H9 (cell line): ENCODE data around the gene TRMU. TPM values are rescaled to one million over a fixed set of nuclear protein-coding genes. Genes with fewer than 3 reads are reported as not detected.

Source experiments
- DNase-seq: peaks from one replicate; pipeline ENCODE4 v3.0.0-alpha.2; 2017
- H2AFZ ChIP-seq: one replicate; pipeline ENCODE4 v1.6.1; 2013; ENCODE audit warnings: mild to moderate bottlenecking, low read length, control low read depth, moderate library complexity
- H2AK5ac ChIP-seq: 2 replicates; pipeline ENCODE4 v1.6.1; 2013; ENCODE audit warnings: low read length, control low read depth, mixed read lengths; ENCODE audit not compliant: insufficient read length
- H2BK120ac ChIP-seq: one replicate; pipeline ENCODE4 v1.6.1; 2013; ENCODE audit warnings: low read depth, mild to moderate bottlenecking, low read length, control low read depth, inconsistent platforms; ENCODE audit not compliant: poor library complexity, severe bottlenecking
- H2BK12ac ChIP-seq: 2 replicates; pipeline ENCODE4 v1.6.1; 2013; ENCODE audit warnings: low read length, control low read depth, mixed read lengths, low read depth; ENCODE audit not compliant: insufficient read length
- H2BK15ac ChIP-seq: 2 replicates; pipeline ENCODE4 v1.6.1; 2013; ENCODE audit warnings: low read depth, low read length, control low read depth
- H2BK20ac ChIP-seq: one replicate; pipeline ENCODE4 v1.6.1; 2013; ENCODE audit warnings: low read depth, mild to moderate bottlenecking, low read length, control low read depth, inconsistent platforms; ENCODE audit not compliant: poor library complexity, severe bottlenecking
- H2BK5ac ChIP-seq: 2 replicates; pipeline ENCODE4 v1.6.1; 2013; ENCODE audit warnings: low read length, control low read depth, mixed read lengths; ENCODE audit not compliant: insufficient read length
- H3K14ac ChIP-seq: 2 replicates; pipeline ENCODE4 v1.6.1; 2013; ENCODE audit warnings: low read length, control low read depth; ENCODE audit not compliant: insufficient read depth
- H3K18ac ChIP-seq: 2 replicates; pipeline ENCODE4 v1.6.1; 2013; ENCODE audit warnings: low read depth, mild to moderate bottlenecking, mixed read lengths, low read length, control low read depth; ENCODE audit not compliant: insufficient read length
- H3K23ac ChIP-seq: 2 replicates; pipeline ENCODE4 v1.6.1; 2013; ENCODE audit warnings: low read length, control low read depth, mixed read lengths, low read depth; ENCODE audit not compliant: insufficient read length
- H3K23me2 ChIP-seq: 2 replicates; pipeline ENCODE4 v1.6.1; 2013; ENCODE audit warnings: low read depth, mild to moderate bottlenecking, mixed read lengths, low read length, control low read depth; ENCODE audit not compliant: insufficient read length, poor library complexity, severe bottlenecking
- H3K27ac ChIP-seq: 2 replicates; pipeline ENCODE4 v1.5.1; 2013; ENCODE audit warnings: low read length, control low read depth, mixed read lengths, low read depth; ENCODE audit not compliant: insufficient read length
- H3K27me3 ChIP-seq: 2 replicates; pipeline ENCODE4 v1.6.1; 2013; ENCODE audit warnings: low read length, control low read depth, inconsistent platforms; ENCODE audit not compliant: insufficient read depth
- H3K4ac ChIP-seq: 2 replicates; pipeline ENCODE4 v1.6.1; 2013; ENCODE audit warnings: low read depth, mild to moderate bottlenecking, control low read depth, inconsistent platforms, low read length, moderate library complexity
- H3K4me1 ChIP-seq: 2 replicates; pipeline ENCODE4 v1.6.1; 2013; ENCODE audit warnings: low read length, control low read depth, inconsistent platforms; ENCODE audit not compliant: insufficient read depth
- H3K4me2 ChIP-seq: 2 replicates; pipeline ENCODE4 v1.6.1; 2013; ENCODE audit warnings: low read length, control low read depth, mixed read lengths; ENCODE audit not compliant: insufficient read length, insufficient read depth
- H3K56ac ChIP-seq: 2 replicates; pipeline ENCODE4 v1.6.1; 2013; ENCODE audit warnings: low read depth, mild to moderate bottlenecking, mixed read lengths, low read length, control low read depth; ENCODE audit not compliant: insufficient read length
- H3K79me1 ChIP-seq: 2 replicates; pipeline ENCODE4 v1.6.1; 2013; ENCODE audit warnings: low read depth, mild to moderate bottlenecking, moderate library complexity, low read length, control low read depth, inconsistent platforms; ENCODE audit not compliant: insufficient read depth, poor library complexity, severe bottlenecking
- H3K79me2 ChIP-seq: 2 replicates; pipeline ENCODE4 v1.6.1; 2013; ENCODE audit warnings: low read length, control low read depth, inconsistent platforms; ENCODE audit not compliant: insufficient read depth
- H3K9ac ChIP-seq: 2 replicates; pipeline ENCODE4 v1.6.1; 2013; ENCODE audit warnings: low read length, control low read depth, mixed read lengths; ENCODE audit not compliant: insufficient read length; ENCODE audit errors: extremely low read depth
- H3K9me3 ChIP-seq: one replicate; pipeline ENCODE4 v1.6.1; 2013; ENCODE audit warnings: low read depth, low read length, inconsistent platforms; ENCODE audit not compliant: control insufficient read depth
- H3T11ph ChIP-seq: one replicate; pipeline ENCODE4 v1.6.1; 2013; ENCODE audit warnings: mild to moderate bottlenecking, low read length, control low read depth, inconsistent platforms
- H4K20me1 ChIP-seq: one replicate; pipeline ENCODE4 v1.6.1; 2013; ENCODE audit not compliant: control insufficient read depth, insufficient read length, insufficient read depth
- H4K5ac ChIP-seq: 2 replicates; pipeline ENCODE4 v1.6.1; 2013; ENCODE audit warnings: low read depth, mild to moderate bottlenecking, mixed read lengths, low read length, control low read depth; ENCODE audit not compliant: insufficient read length
- H4K8ac ChIP-seq: replicated peaks from 2 replicates; pipeline ENCODE4 v1.6.1; 2013; ENCODE audit warnings: low read length, control low read depth, mixed read lengths, low read depth; ENCODE audit not compliant: insufficient read length
- H4K91ac ChIP-seq: 2 replicates; pipeline ENCODE4 v1.6.1; 2013; ENCODE audit warnings: low read depth, mild to moderate bottlenecking, moderate library complexity, mixed read lengths, low read length, control low read depth; ENCODE audit not compliant: insufficient read length
- H3K27ac Mint-ChIP-seq, 3 experiments: 2 replicates in 2 of 3; 3 replicates in 1 of 3; pipeline ENCODE4 v1.8.0; 2020 to 2021; ENCODE audit warnings: mixed read lengths in 3 of 3, mild to moderate bottlenecking in 1 of 3, moderate library complexity in 1 of 3
- H3K27me3 Mint-ChIP-seq: 2 replicates; pipeline ENCODE4 v1.8.0; 2021; ENCODE audit warnings: low read depth, mild to moderate bottlenecking, moderate library complexity, mixed read lengths
- H3K36me3 Mint-ChIP-seq, 3 experiments: 2 replicates in 2 of 3; 3 replicates in 1 of 3; pipeline ENCODE4 v1.8.0; 2020 to 2021; ENCODE audit warnings: low read depth in 3 of 3, mixed read lengths in 3 of 3; ENCODE audit not compliant: insufficient read depth in 1 of 3
- H3K4me1 Mint-ChIP-seq, 2 experiments: 2 replicates each; pipeline ENCODE4 v1.8.0; 2020; ENCODE audit warnings: mixed read lengths in 2 of 2
- H3K4me3 Mint-ChIP-seq, 2 experiments: 2 replicates in 1 of 2; 3 replicates in 1 of 2; pipeline ENCODE4 v1.8.0; 2020 to 2021; ENCODE audit warnings: mild to moderate bottlenecking in 2 of 2, mixed read lengths in 2 of 2, moderate library complexity in 1 of 2
- H3K9me3 Mint-ChIP-seq, 2 experiments: 2 replicates in 1 of 2; 3 replicates in 1 of 2; pipeline ENCODE4 v1.8.0; 2020; ENCODE audit warnings: mild to moderate bottlenecking in 2 of 2, mixed read lengths in 2 of 2, moderate library complexity in 1 of 2
- CTCF ChIP-seq: fragments of 200-600 bp; sonication (generic); conservative IDR thresholded peaks from 3 replicates; pipeline ENCODE4 v1.8.0; 2021; ENCODE audit warnings: antibody characterized with exemption, mild to moderate bottlenecking
- WGBS: extraction: QIAGEN DNeasy Blood & Tissue Kit; methylation state at CpG from one replicate; pipeline ENCODE4 v1.1.7; 2013; ENCODE audit warnings: missing lambda C conversion rate, low lambda C conversion rate, mixed read lengths; ENCODE audit not compliant: insufficient read length; ENCODE audit errors: extremely low coverage; 5-methylcytosine and 5-hydroxymethylcytosine counted together
- total RNA-seq: library from RNA; stranded (reverse); gene quantifications from 2 replicates; pipeline ENCODE4 v1.2.1, GENCODE V29; 2021

TRMU gene
- total RNA-seq, 1 experiment from 2014 or later, result 86.3 TPM

- H4K5ac ChIP-seq, result no peak overlapping the region
- H3K27ac Mint-ChIP-seq, result no peak overlapping the region; a peak in 1 of 7 replicates
- H3K9me3 Mint-ChIP-seq, result no peaks in the 10 kb centered on the region
Observed at GRCh38 chr22:46293577-46294260, 41.8 kb upstream of the TRMU start.

More at GRCh38 chr22:46293577-46294260, 41.8 kb upstream of the TRMU start:
- Histone ChIP-seq H3K14ac (no peak overlapping the region), H3K56ac (no peak overlapping the region), H2BK12ac (no peak overlapping the region), H3T11ph (no peak overlapping the region), H2BK20ac (no peak overlapping the region), H3K4me1 (no peaks in the 10 kb centered on the region), H2AFZ (no peak overlapping the region), H3K23ac (no peak overlapping the region), H3K23me2 (peaks cover 9% of the 10 kb centered on the region), H4K8ac (no peak overlapping the region), H3K27ac (no peak overlapping the region), H2BK120ac (no peak overlapping the region), H4K20me1 (no peaks in the 10 kb centered on the region), H3K18ac (no peak overlapping the region), H3K9ac (no peak overlapping the region), H2AK5ac (no peak overlapping the region), H3K27me3 (no peaks in the 10 kb centered on the region), H2BK5ac (no peak overlapping the region), H3K79me2 (no peaks in the 10 kb centered on the region; the same call in 1 of the 2 replicates), H3K4ac (no peak overlapping the region), H4K91ac (no peak overlapping the region), H2BK15ac (no peak overlapping the region), H3K79me1 (no peaks in the 10 kb centered on the region), H3K9me3 (no peaks in the 10 kb centered on the region), H3K4me2 (no peak overlapping the region)
- no CpG with 5 or more reads among the region's 11 CpGs for WGBS
- Mint-ChIP-seq H3K4me3 (no peak overlapping the region), H3K36me3 (peaks cover 4 to 24% (median 19%) of the 10 kb centered on the region in 3 experiments; a peak in 6 of 7 replicates), H3K27me3 (no peaks in the 10 kb centered on the region; the same call in 1 of the 2 replicates), H3K4me1 (peaks cover 20 to 21% of the 10 kb centered on the region in 2 experiments)
- no peak for DNase-seq
- no peak for TF ChIP-seq CTCF
